ENCODE measurements around the gene FAM219A.

The FAM219A gene

GRCh38 chr9:34349324-34349723, 109.0 kb downstream of the FAM219A start:
- ATAC-seq (replicated peaks) (no peak), DNase-seq (no peak)
- Mint-ChIP-seq H3K4me3 (no peak overlapping the region), H3K27me3 (no peaks in the 10 kb centered on the region), H3K4me1 (ENCODE audit: low read depth in 2 of 2) (no peaks in the 10 kb centered on the region), H3K27ac (no peak overlapping the region), H3K9me3 (no peaks in the 10 kb centered on the region), H3K36me3 (ENCODE audit: insufficient read depth) (peaks cover 17% of the 10 kb centered on the region)
